Measurements from ENCODE around the gene AP4S1.
"Not testable (repeated sequence)": the region's sequence is repeated elsewhere in the genome, so short reads cannot be mapped to it uniquely, and the experiment has no call there.

AP4S1 gene, protein sequence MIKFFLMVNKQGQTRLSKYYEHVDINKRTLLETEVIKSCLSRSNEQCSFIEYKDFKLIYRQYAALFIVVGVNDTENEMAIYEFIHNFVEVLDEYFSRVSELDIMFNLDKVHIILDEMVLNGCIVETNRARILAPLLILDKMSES
- 7.8 to 20.5 (median 15.1) reads per million in 18 experiments for total RNA-seq

GRCh38 chr14:31025367-31026076 is at the start of gene AP4S1:
AP4S1 (plus strand) TSS chr14:31025649; CDS start chr14:31066197, 40,548 bp downstream.
- DNase-seq: peak; percentile 6 to 34

- DNase-seq: no peak
Observed at GRCh38 chr14:30977752-30978151, 47.7 kb upstream of the AP4S1 start.

DNA sequence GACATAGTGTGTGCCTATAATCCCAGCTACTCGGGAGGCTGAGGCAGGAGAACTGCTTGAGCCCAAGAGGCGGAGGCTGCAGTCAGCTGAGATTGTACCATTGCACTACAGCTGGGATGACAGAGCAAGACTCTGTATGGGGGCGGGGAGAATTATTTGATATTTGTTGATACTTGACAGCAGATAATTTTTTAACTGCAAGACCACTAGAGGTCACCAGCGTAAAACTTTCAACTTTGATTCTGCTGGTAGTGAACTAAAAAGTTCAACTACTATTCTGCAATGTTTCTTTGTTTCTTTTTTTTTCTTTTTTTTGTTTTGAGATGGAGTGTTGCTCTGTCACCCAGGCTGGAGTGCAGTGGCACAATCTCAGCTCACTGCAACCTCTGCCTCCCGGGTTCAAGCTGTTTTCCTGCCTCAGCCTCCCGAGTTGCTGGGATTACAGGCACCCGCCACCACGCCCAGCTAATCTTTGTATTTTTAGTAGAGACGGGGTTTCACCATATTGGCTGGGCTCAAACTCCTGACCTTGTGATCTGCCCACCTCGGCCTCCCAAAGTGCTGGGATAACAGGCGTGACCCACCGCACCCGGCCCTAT is 45.2 kb upstream of the AP4S1 start:
- DNase-seq: peak; percentile 67 to 84

DNA sequence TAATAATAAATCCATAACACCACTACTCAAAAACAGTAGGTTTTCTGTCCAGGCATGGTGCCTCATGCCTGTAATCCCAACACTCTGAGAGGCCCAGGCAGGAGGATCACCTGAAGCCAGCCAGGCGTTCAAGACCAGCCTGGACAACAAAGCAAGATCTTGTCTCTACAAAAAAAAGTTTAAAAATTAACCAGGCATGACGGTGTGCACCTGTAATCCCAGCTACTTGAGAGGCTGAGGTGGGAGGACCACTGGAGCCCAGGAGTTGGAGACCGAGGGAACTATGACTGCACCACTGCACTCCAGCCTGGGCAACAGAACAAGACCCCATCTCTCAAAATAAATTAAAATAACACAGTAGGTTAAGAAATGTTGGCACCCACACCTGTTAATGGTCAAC is 44.5 kb upstream of the AP4S1 start:
- DNase-seq: no peak

DNA sequence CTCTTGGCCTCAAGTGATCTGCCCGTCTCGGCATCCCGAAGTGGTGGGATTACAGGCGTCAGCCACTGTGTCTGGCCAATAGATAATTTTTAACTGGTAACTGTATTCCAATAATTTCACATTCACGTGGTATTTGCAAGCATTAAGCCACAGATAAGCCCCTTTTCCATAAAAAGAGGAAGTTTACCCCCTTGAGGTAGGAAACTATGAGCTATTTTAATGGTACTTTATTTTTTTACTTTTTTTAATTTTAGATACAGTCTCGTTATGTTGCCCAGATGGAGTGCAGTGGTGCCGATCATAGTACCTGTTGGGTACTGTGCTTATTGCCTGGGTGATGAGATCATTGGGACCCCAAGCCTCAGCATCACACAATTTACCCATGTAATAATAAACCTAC is 42.9 kb upstream of the AP4S1 start:
- no peak for DNase-seq

- DNase-seq: no peak
Observed at GRCh38 chr14:30983858-30984257, 41.6 kb upstream of the AP4S1 start.

GRCh38 chr14:30985796-30986195 is 39.7 kb upstream of the AP4S1 start:
- DNase-seq: no peak

GRCh38 chr14:30988509-30988908 is 36.9 kb upstream of the AP4S1 start:
- DNase-seq: no peak

- DNase-seq: peak; percentile 28 to 60
Observed at GRCh38 chr14:30990770-30991169, 34.7 kb upstream of the AP4S1 start.

GRCh38 chr14:30991408-30991807 is 34.0 kb upstream of the AP4S1 start:
- DNase-seq: peak; percentile 4 to 7

DNA sequence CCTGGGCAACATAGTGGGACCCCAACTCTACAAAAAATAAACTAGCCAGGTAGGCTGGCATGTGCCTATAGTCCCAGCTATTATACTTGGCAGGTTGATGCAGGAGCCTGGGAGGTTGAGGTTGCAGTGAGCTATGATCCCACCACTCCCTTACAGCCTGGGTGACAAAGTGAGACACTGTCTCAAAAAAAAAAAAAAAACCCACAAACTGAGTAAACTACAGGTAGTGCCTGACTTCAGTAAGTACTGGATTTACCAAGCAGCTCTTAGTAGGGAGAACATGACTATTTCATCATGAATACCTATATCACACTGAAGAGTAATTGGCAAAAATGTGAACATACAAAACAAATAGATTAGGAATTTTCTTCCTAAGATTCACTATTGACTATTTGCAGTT is 32.4 kb upstream of the AP4S1 start:
- no peak for DNase-seq

DNA sequence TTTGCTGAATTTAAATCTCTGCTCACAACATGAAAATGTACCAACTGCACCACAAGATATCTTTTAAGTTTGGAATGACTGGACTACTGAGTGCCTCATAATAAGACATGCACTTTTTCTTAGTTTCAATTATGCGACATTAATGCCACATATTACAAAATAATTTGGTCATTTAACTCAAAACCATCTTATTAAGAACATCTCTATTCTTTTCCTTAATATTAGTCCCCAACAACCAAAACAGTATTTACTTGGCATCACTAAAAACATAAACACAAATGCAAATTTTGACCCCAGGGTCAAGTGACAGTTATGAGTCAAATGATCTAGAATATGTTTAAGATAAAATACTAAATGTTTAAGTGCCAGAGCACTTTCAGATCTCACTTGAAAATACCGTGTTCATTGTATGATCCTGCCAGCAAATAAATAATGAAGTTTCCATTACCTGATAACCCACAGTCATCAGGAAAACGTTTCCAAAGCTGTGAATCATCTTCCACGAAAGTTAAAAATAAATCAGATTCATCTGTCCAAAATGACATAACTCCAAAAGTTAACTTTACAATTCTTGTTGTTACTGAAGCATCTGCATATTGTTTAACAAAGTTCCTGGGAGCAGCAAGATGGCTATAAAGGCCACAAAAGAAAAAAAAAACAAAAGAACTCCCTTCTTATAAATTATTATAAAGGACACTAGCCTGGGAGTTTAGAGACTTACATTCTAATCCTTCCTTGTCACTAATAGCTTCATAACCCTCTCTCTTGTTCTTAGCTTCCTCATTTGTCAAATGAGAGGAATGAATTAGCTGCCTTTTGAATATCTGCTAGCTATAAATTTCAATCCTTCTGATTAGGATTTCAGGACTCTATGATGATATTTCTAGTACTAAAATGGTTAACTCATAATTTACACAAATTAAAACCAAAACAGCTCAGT is 30.5 kb upstream of the AP4S1 start:
- DNase-seq: peak; percentile 3 to 53

GRCh38 chr14:30995689-30996088 is 29.8 kb upstream of the AP4S1 start:
- no peak for DNase-seq

GRCh38 chr14:30996892-30997659 is 28.4 kb upstream of the AP4S1 start:
- DNase-seq: no peak

GRCh38 chr14:30998100-30998706 is 27.2 kb upstream of the AP4S1 start:
- DNase-seq: no peak

DNA sequence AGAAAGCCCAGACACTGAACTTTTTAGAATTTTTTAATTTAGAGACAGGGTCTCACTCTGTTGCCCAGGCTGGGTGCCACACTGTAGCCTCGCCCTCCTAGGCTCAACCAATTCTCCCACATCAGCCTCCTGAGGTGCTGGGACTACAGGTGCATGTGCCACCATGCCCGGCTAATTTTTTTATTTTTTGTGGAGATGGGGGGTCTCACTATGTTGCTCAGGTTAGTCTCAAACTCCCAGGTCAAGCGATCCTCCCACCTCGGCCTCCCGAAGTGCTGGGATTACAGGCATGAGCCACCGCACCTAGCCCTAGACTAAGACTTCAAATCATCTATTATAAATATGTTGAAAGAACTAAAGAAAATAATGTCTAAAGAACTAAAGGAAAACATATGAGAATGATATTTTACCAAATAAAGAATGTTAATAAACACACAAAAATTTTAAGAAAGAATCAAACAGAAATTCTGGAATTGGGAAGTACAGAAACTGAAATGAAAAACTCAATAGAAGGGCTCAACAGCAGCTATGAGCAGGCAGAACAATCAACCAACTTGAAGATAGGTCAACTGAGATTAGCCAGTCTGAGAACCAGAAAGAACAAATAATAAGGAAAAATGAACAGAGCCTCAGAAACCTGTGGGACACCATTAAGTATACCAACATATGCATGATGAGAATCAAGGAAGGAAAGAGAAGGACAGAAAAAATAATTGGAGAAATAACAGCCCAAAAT is 26.2 kb upstream of the AP4S1 start:
- no peak for DNase-seq

DNA sequence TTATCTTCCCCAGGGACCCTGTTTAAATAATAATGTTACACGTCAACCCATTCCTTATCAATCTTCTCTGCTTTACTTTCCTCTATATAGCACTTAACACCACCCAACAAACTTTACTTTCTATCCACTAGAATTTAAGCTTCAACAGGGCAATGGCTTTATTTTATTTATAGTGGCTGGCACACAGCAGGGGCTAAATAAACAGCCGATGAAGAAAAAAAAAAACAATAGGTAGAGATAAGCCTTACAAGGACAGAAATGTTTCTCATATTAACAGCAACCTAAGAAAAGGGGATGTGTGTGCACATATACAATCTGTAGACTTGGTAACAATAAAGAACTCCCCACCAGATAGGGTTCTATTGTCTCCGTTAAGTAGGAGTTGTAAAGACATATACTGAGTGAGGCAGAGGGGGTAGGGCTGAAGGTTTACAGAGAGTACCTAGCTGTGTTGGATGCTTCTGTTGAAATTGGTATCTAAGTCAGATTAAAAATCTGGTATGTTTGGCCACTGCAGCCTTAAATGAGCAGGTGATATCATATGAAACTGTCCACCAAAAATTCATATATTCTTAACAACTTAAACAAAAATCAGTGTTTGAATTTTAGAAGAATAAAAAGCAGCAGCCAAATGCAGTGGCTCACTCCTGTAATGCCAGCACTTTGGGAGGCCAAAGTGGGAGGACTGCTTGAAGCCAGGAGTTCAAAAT is 24.7 kb upstream of the AP4S1 start:
- no peak for DNase-seq

DNA sequence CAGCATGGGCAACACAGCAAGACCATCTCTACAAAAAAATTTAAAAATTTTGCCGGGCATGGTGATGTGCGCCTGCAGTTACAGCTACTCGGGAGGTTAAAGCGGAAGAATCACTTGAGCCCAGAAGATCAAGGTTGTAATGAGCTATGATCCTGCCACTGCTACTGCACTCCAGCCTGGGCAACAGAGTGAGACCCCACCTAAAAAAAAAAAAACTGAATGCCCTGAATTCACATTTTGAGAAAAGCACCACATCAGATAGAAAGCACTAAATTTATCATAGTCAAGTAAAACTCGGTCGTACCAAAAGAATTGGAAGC is 24.1 kb upstream of the AP4S1 start:
- DNase-seq: no peak

GRCh38 chr14:31003284-31003683 is 22.2 kb upstream of the AP4S1 start:
- no peak for DNase-seq

- DNase-seq: not testable (repeated sequence)
Observed at GRCh38 chr14:31004007-31004406, 21.4 kb upstream of the AP4S1 start.

- DNase-seq: no peak
Observed at GRCh38 chr14:31006703-31007102, 18.7 kb upstream of the AP4S1 start.
